Stomach (tissue), 9 donors: ENCODE measurements around the gene TADA2A. TPM values are rescaled to one million over a fixed set of nuclear protein-coding genes. Genes with fewer than 3 reads are reported as not detected.

ENCODE experiments used
- DNase-seq, 2 donors: peaks; one replicate each; pipeline versions ENCODE4 v3.0.0 to v3.0.0-alpha.2; 2013 to 2019
- H3K27ac ChIP-seq, 5 donors: fragments of 200-600 bp in 4 of 5; sonication (generic) in 4 of 5; one replicate each; pipeline ENCODE4 v1.5.1; 2013 to 2019; ENCODE audit warnings: mild to moderate bottlenecking in 1 of 5, moderate library complexity in 1 of 5
- H3K27me3 ChIP-seq, 3 donors: fragments of 200-600 bp; sonication (generic); one replicate each; pipeline ENCODE4 v1.5.1; 2017 to 2019; ENCODE audit warnings: mixed run types in 1 of 3
- H3K36me3 ChIP-seq, 4 donors: fragments of 200-600 bp; sonication (generic); 1 replicate in 3 of 4; 2 replicates in 1 of 4; pipeline ENCODE4 v1.5.1; 2016 to 2019
- H3K4me1 ChIP-seq, 4 donors: fragments of 200-600 bp; sonication (generic); one replicate each; pipeline ENCODE4 v1.5.1; 2016 to 2019
- H3K4me3 ChIP-seq, 4 donors: fragments of 200-600 bp; sonication (generic) in 3 of 4; one replicate each; pipeline ENCODE4 v1.5.1; 2016 to 2019; ENCODE audit warnings: mild to moderate bottlenecking in 1 of 4
- H3K9me3 ChIP-seq, 4 donors: fragments of 200-600 bp; sonication (generic); one replicate each; pipeline ENCODE4 v1.5.1; 2016 to 2019
- EP300 ChIP-seq: sonication (generic); formaldehyde crosslinking; IDR thresholded peaks from one replicate; pipeline ENCODE4 v1.6.1; 2017; ENCODE audit warnings: antibody characterized with exemption
- POLR2A ChIP-seq, 4 donors: fragments of 450-650 bp; IDR thresholded peaks; one replicate each; pipeline ENCODE4 v1.6.1; 2016; ENCODE audit warnings: antibody characterized with exemption in 4 of 4, control low read depth in 2 of 4, mild to moderate bottlenecking in 1 of 4, moderate library complexity in 1 of 4
- POLR2AphosphoS5 ChIP-seq, 3 donors: sonication (generic); formaldehyde crosslinking; IDR thresholded peaks; one replicate each; pipeline ENCODE4 v1.6.1; 2016; ENCODE audit warnings: antibody characterized with exemption in 3 of 3
- WGBS, 5 donors: extraction: QIAGEN DNeasy Blood & Tissue Kit in 3 of 5; methylation state at CpG; one replicate each; pipeline versions ENCODE4 v1.1.5 to v1.1.7; 2013 to 2018; 5-methylcytosine and 5-hydroxymethylcytosine counted together
- intact Hi-C: fragments of 100-400 bp; cut with DNase I; formaldehyde crosslinking; loops from one replicate; pipeline ENCODE4 v1.15.1; 2023; ENCODE audit warnings: low total_unique reads
- polyA plus RNA-seq, 3 donors: library from polyadenylated mRNA; stranded (reverse); fragments of 200-250 nt; gene quantifications; one replicate each; pipeline ENCODE4 v1.2.3, GENCODE V29; 2013
- total RNA-seq, 5 donors: library from RNA; depleted of rRNA; stranded (reverse); fragments of >200 nt; gene quantifications; one replicate each; pipeline versions ENCODE4 v1.1.0 to v1.2.3, GENCODE V29; 2014 to 2016
- TF ChIP-seq, protein P1 (sequence below), 7 experiments: fragments of 450-650 bp in 4 of 7; fragments of 200-600 bp in 3 of 7; sonication (generic) in 3 of 7; IDR thresholded peaks; one replicate each; pipeline ENCODE4 v1.5.1; 2016 to 2019; ENCODE audit warnings: antibody characterized with exemption in 7 of 7, control low read depth in 2 of 7, mild to moderate bottlenecking in 1 of 7
- donor health status: healthy with polysubstance abuse.
- donor health status: Bipolar disorder and iron deficiency.
- donor health status: healthy.

Gene TADA2A
- total and polyA plus RNA-seq, 8 donors: 6.5 to 54.3 (median 9.3) TPM

DNA sequence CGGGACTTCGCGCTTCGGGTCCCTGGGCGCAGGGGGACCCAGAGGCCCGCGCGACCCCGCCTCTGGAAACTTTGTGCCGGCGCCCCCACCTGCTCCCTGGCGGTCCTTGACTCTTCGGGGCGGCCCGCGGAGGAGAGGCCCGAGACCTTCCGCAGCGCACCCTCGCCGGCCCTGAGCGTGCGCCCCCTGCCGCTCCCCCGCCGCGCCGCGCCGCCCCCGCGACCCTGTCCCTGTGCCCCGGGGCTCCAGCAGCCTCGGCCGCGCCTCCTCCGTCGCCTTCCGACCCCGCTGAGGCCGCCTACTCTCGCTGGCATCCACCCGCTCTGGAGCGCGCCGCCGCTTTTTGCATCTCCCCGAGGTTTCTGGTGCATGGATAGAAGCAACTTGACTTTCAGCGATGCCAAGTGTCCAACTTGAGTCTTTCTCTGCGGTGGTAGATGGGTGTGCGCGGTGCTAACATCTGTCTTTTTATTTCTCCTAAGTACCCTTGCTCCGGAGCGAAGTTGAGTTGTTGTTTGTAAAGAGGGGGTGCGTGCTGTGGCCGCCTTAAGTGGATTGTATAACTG is 83.4 kb downstream of the TADA2A start:
- Histone ChIP-seq H3K27me3 (peaks cover 0 to 4% (median 0%) of the 10 kb centered on the region in 3 donors), H3K9me3 (no peaks in the 10 kb centered on the region), H3K36me3 (no peaks in the 10 kb centered on the region), H3K4me3 (peak overlapping the region; percentile 74 to 94 (median 85)), H3K4me1 (peaks cover 21 to 46% (median 34%) of the 10 kb centered on the region in 4 donors), H3K27ac (peak overlapping the region; percentile 72 to 93 (median 91))
- intact Hi-C loops: no loop called here
- TF ChIP-seq POLR2A (IDR thresholded peaks at IDR 0.05): no peak
- TF ChIP-seq, protein P1, sequence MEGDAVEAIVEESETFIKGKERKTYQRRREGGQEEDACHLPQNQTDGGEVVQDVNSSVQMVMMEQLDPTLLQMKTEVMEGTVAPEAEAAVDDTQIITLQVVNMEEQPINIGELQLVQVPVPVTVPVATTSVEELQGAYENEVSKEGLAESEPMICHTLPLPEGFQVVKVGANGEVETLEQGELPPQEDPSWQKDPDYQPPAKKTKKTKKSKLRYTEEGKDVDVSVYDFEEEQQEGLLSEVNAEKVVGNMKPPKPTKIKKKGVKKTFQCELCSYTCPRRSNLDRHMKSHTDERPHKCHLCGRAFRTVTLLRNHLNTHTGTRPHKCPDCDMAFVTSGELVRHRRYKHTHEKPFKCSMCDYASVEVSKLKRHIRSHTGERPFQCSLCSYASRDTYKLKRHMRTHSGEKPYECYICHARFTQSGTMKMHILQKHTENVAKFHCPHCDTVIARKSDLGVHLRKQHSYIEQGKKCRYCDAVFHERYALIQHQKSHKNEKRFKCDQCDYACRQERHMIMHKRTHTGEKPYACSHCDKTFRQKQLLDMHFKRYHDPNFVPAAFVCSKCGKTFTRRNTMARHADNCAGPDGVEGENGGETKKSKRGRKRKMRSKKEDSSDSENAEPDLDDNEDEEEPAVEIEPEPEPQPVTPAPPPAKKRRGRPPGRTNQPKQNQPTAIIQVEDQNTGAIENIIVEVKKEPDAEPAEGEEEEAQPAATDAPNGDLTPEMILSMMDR (IDR thresholded peaks at IDR 0.05): peak in 2 of 7 experiments; percentile 25 to 50
- 0 to 2% (median 1%) methylated on average over 8 to 53 of the region's 56 CpGs for WGBS, 5 donors
- DNase-seq: peak; percentile 63 to 87

GRCh38 chr17:37490638-37491614 is 84.2 kb downstream of the TADA2A start:
- 36 to 56% (median 50%) methylated on average over 24 of the region's 24 CpGs for WGBS, 5 donors
- Histone ChIP-seq H3K27me3 (peaks cover 0 to 4% (median 0%) of the 10 kb centered on the region in 3 donors), H3K27ac (peak overlapping the region; percentile 72 to 93 (median 91)), H3K9me3 (no peaks in the 10 kb centered on the region), H3K4me1 (peaks cover 21 to 46% (median 34%) of the 10 kb centered on the region in 4 donors), H3K4me3 (peak overlapping the region; percentile 74 to 94 (median 85)), H3K36me3 (no peaks in the 10 kb centered on the region)
- peak in 1 of 2 donors; percentile 68 for DNase-seq
- TF ChIP-seq POLR2AphosphoS5 (IDR thresholded peaks at IDR 0.05) (peak in 1 of 3 donors; percentile 15), POLR2A (IDR thresholded peaks at IDR 0.05) (no peak)
- intact Hi-C loops: no loop called here

GRCh38 chr17:37492167-37492566 is 85.5 kb downstream of the TADA2A start:
- H3K27ac ChIP-seq: peak overlapping the region in 2 of 5 donors; percentile 89 to 91
- no peak for DNase-seq
- peaks cover 21 to 46% (median 34%) of the 10 kb centered on the region in 4 donors for H3K4me1 ChIP-seq
- H3K4me3 ChIP-seq: peak overlapping the region in 1 of 4 donors; percentile 74
- H3K9me3 ChIP-seq: no peaks in the 10 kb centered on the region
- intact Hi-C loops: no loop called here
- TF ChIP-seq EP300 (no peak), POLR2A (IDR thresholded peaks at IDR 0.05) (no peak), POLR2AphosphoS5 (IDR thresholded peaks at IDR 0.05) (no peak)
- TF ChIP-seq, protein P1 (IDR thresholded peaks at IDR 0.05): no peak
- H3K27me3 ChIP-seq: peaks cover 0 to 4% (median 0%) of the 10 kb centered on the region in 3 donors
- WGBS, 5 donors: 51 to 72% (median 58%) methylated on average over 4 of the region's 4 CpGs
- H3K36me3 ChIP-seq: no peaks in the 10 kb centered on the region

DNA sequence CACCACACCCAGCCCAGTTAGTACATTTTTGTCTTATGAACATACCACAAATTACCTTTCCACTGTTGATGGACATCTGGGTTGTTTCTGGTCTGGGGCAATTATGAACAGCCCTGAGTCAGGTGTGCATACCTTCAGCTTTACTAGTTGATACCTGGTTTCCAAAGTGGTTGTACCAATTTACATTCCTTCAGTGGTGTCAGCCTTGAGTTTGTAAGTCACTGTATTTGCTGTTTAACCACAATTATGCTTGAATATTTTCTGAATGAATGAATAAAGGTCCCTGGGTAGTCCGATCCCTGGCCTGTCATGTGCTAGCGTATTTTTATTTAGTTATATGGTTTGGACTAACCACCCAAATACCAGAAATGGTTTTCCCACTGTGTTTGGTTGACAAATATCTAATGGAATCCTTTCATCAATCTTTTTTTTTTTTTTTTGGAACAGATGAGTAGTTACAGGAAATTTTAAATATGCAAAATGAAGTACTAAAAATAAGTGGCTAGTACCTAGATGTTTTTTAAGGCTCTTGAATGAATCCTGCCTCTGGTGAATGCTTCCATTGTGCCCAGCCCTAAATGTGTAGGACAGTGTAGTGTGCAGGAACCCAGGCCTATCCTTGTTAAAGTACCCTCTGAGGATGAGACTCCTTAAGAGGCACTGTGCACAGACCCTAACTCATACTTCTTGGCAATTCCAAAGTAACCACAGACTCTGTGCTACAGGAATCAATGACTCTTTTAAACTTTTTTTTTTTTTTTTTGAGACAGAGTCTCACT is 86.8 kb downstream of the TADA2A start:
- 67 to 89% (median 86%) methylated on average over 2 of the region's 2 CpGs for WGBS, 5 donors
- no peak for DNase-seq
- no peak for TF ChIP-seq POLR2A (IDR thresholded peaks at IDR 0.05)
- TF ChIP-seq, protein P1 (IDR thresholded peaks at IDR 0.05): no peak
- no peak for TF ChIP-seq POLR2AphosphoS5 (IDR thresholded peaks at IDR 0.05)
- no peak for TF ChIP-seq EP300
- intact Hi-C loops: no loop called here
- peak overlapping the region in 1 of 5 donors; percentile 58 for H3K27ac ChIP-seq
- peaks cover 15 to 37% (median 26%) of the 10 kb centered on the region in 4 donors for H3K4me1 ChIP-seq
- peaks cover 0 to 4% (median 0%) of the 10 kb centered on the region in 3 donors for H3K27me3 ChIP-seq
- H3K36me3 ChIP-seq: no peaks in the 10 kb centered on the region
- H3K9me3 ChIP-seq: no peaks in the 10 kb centered on the region
- H3K4me3 ChIP-seq: no peak overlapping the region
